OCI-LY3 (cell line): ENCODE measurements around the gene PKD1.
A peak's percentile ranks its signal among the peaks of the same experiment; 100 is the strongest.

ENCODE experiments used
- H2AFZ ChIP-seq: fragments of 200-600, 300-600 bp; shearing (Covaris generic); 2 replicates; pipeline ENCODE4 v1.6.0; 2014; ENCODE audit warnings: antibody characterized with exemption, low read depth, low read length
- H3K27ac ChIP-seq: fragments of 200-600, 300-600 bp; sonication (generic); 2 replicates; pipeline ENCODE4 v1.5.1; 2014; ENCODE audit warnings: mild to moderate bottlenecking, low read length, moderate library complexity, mixed read lengths
- H3K27me3 ChIP-seq: fragments of 200-600, 300-600 bp; sonication (generic); 2 replicates; pipeline ENCODE4 v1.6.1; 2014; ENCODE audit warnings: low read depth, low read length, mixed read lengths
- H3K36me3 ChIP-seq: fragments of 200-600, 300-600 bp; sonication (generic); replicated peaks from 2 replicates; pipeline ENCODE3; 2014; ENCODE audit warnings: low read depth, low read length, mixed read lengths
- H3K4me1 ChIP-seq: fragments of 300-600, 200-600 bp; sonication (generic); 2 replicates; pipeline ENCODE4 v1.6.1; 2014; ENCODE audit warnings: low read length, mixed read lengths
- H3K4me2 ChIP-seq: fragments of 200-600, 300-600 bp; sonication (generic); 2 replicates; pipeline ENCODE4 v1.6.1; 2014; ENCODE audit warnings: low read length, mixed read lengths
- H3K4me3 ChIP-seq: fragments of 300-600, 200-600 bp; sonication (generic); 2 replicates; pipeline ENCODE4 v1.5.1; 2014; ENCODE audit warnings: antibody characterized with exemption, mild to moderate bottlenecking, low read length, moderate library complexity
- H3K79me2 ChIP-seq: fragments of 300-600, 200-600 bp; shearing (Covaris generic); 2 replicates; pipeline ENCODE4 v1.6.1; 2014; ENCODE audit warnings: mild to moderate bottlenecking, low read length, mixed read lengths
- H3K9ac ChIP-seq: fragments of 300-600, 200-600 bp; shearing (Covaris generic); 2 replicates; pipeline ENCODE4 v1.6.0; 2014; ENCODE audit warnings: mild to moderate bottlenecking, low read length, moderate library complexity
- H3K9me3 ChIP-seq: fragments of 200-600, 300-600 bp; shearing (Covaris generic); 2 replicates; pipeline ENCODE4 v1.6.1; 2014; ENCODE audit warnings: low read length, mixed read lengths; ENCODE audit not compliant: insufficient read depth
- H4K20me1 ChIP-seq: fragments of 200-600, 300-600 bp; sonication (generic); 2 replicates; pipeline ENCODE4 v1.6.1; 2016; ENCODE audit warnings: low read length, mixed read lengths; ENCODE audit not compliant: insufficient read depth
- CTCF ChIP-seq: fragments of 200-600, 300-600 bp; sonication (generic); IDR thresholded peaks from 2 replicates; pipeline ENCODE4 v1.5.1; 2014; ENCODE audit warnings: antibody characterized with exemption, low read length, low read depth
- EZH2phosphoT487 ChIP-seq: fragments of 200-600 bp; shearing (Covaris generic); IDR thresholded peaks from 2 replicates; pipeline ENCODE4 v1.6.1; 2018; ENCODE audit warnings: antibody characterized with exemption, mixed run types, low read depth

Gene PKD1

GRCh38 chr16:2148714-2149629, 13.3 kb upstream of the PKD1 start:
- Histone ChIP-seq H3K9ac (peak overlapping the region; percentile 61), H3K9me3 (no peaks in the 10 kb centered on the region), H3K4me2 (peak overlapping the region; percentile 99), H3K27me3 (peaks cover 4% of the 10 kb centered on the region; the same call in 1 of the 2 replicates), H3K27ac (no peak overlapping the region), H3K79me2 (peaks cover 28% of the 10 kb centered on the region), H3K36me3 (peaks cover 25% of the 10 kb centered on the region), H2AFZ (no peak overlapping the region), H3K4me1 (peaks cover 50% of the 10 kb centered on the region), H4K20me1 (peaks cover 37% of the 10 kb centered on the region), H3K4me3 (peak overlapping the region; percentile 88)
- TF ChIP-seq EZH2phosphoT487 (no peak), CTCF (no peak)

GRCh38 chr16:2147981-2148671, 12.4 kb upstream of the PKD1 start, which contains the start of gene RAB26:
Gene RAB26, plus strand, starts transcription at chr16:2148625. Its CDS starts 159 bp downstream, at chr16:2148784.
- TF ChIP-seq EZH2phosphoT487 (no peak), CTCF (no peak)
- Histone ChIP-seq H3K9ac (peak within 1 kb of the TSS; percentile 61), H3K9me3 (no peaks in the 10 kb centered on the region), H2AFZ (peak within 1 kb of the TSS; percentile 91), H3K36me3 (peaks cover 17% of the 10 kb centered on the region), H3K79me2 (peaks cover 19% of the 10 kb centered on the region), H3K27me3 (peaks cover 4% of the 10 kb centered on the region; the same call in 1 of the 2 replicates), H3K4me1 (peaks cover 47% of the 10 kb centered on the region), H3K4me3 (peak within 1 kb of the TSS; percentile 88), H3K27ac (no peak within 1 kb of the TSS), H3K4me2 (peak within 1 kb of the TSS; percentile 99), H4K20me1 (peaks cover 28% of the 10 kb centered on the region)

GRCh38 chr16:2147378-2147777, 11.7 kb upstream of the PKD1 start:
- Histone ChIP-seq H3K27me3 (peaks cover 4% of the 10 kb centered on the region; the same call in 1 of the 2 replicates), H4K20me1 (peaks cover 21% of the 10 kb centered on the region), H3K79me2 (peaks cover 12% of the 10 kb centered on the region; the same call in 1 of the 2 replicates), H3K4me1 (peaks cover 41% of the 10 kb centered on the region), H3K36me3 (peaks cover 12% of the 10 kb centered on the region), H3K9me3 (no peaks in the 10 kb centered on the region), H3K4me3 (no peak overlapping the region), H3K27ac (no peak overlapping the region), H2AFZ (no peak overlapping the region), H3K9ac (no peak overlapping the region), H3K4me2 (no peak overlapping the region)
- TF ChIP-seq CTCF (no peak), EZH2phosphoT487 (no peak)

- no peaks in the 10 kb centered on the region for H3K9me3 ChIP-seq
- H4K20me1 ChIP-seq: peaks cover 5% of the 10 kb centered on the region
- H3K9ac ChIP-seq: no peak overlapping the region
- no peak overlapping the region for H3K4me3 ChIP-seq
- peaks cover 4% of the 10 kb centered on the region; the same call in 1 of the 2 replicates for H3K27me3 ChIP-seq
- H3K4me1 ChIP-seq: peaks cover 25% of the 10 kb centered on the region
- no peak overlapping the region for H3K4me2 ChIP-seq
- H3K36me3 ChIP-seq: peaks cover under 1% of the 10 kb centered on the region
- H2AFZ ChIP-seq: no peak overlapping the region
- TF ChIP-seq EZH2phosphoT487 (no peak), CTCF (no peak)
- no peaks in the 10 kb centered on the region for H3K79me2 ChIP-seq
- H3K27ac ChIP-seq: no peak overlapping the region
Observed at GRCh38 chr16:2145843-2146242, 10.1 kb upstream of the PKD1 start.
